HCT116 (cell line): ENCODE results near the gene CCDC92.

Source experiments
- CEBPB ChIP-seq: IDR thresholded peaks from 2 replicates; pipeline ENCODE4 v1.6.1; 2012; ENCODE audit warnings: low read depth
- EGR1 ChIP-seq: IDR thresholded peaks from 2 replicates; pipeline ENCODE4 v1.6.1; 2012; ENCODE audit warnings: low read depth
- EZH2 ChIP-seq: fragments of 200-600 bp; sonication (generic); IDR thresholded peaks from 2 replicates; pipeline ENCODE4 v1.6.1; 2017; ENCODE audit warnings: antibody characterized with exemption, mixed run types
- FOSL1 ChIP-seq: IDR thresholded peaks from 2 replicates; pipeline ENCODE4 v1.6.1; 2012; ENCODE audit warnings: low read depth
- JUND ChIP-seq: IDR thresholded peaks from 2 replicates; pipeline ENCODE4 v1.6.1; 2012
- POLR2A ChIP-seq: IDR thresholded peaks from 2 replicates; pipeline ENCODE4 v1.7.0; 2011; ENCODE audit warnings: borderline replicate concordance; ENCODE audit not compliant: insufficient read depth, insufficient read length; ENCODE audit errors: extremely low read depth
- POLR2AphosphoS5 ChIP-seq: IDR thresholded peaks from 2 replicates; pipeline ENCODE4 v1.6.1; 2011; ENCODE audit warnings: mild to moderate bottlenecking, low read depth, low read length, moderate library complexity
- RAD21 ChIP-seq: IDR thresholded peaks from 2 replicates; pipeline ENCODE4 v1.6.1; 2012; ENCODE audit warnings: low read depth, mild to moderate bottlenecking
- SP1 ChIP-seq: IDR thresholded peaks from 2 replicates; pipeline ENCODE4 v1.6.1; 2012; ENCODE audit warnings: low read depth
- SRF ChIP-seq: IDR thresholded peaks from 2 replicates; pipeline ENCODE4 v1.6.1; 2012; ENCODE audit warnings: low read depth
- ZFX ChIP-seq: fragments of 450-650 bp; IDR thresholded peaks from 2 replicates; pipeline ENCODE4 v1.6.1; 2017
- TF ChIP-seq, protein P1 (sequence below), 3 experiments: fragments of 200-600 bp in 1 of 3; sonication (generic) in 1 of 3; IDR thresholded peaks in 2 of 3; conservative IDR thresholded peaks in 1 of 3; 2 replicates each; pipeline ENCODE4 v1.5.1; 2012 to 2017; ENCODE audit warnings: low read depth in 2 of 3, low read length in 2 of 3, antibody characterized with exemption in 1 of 3, borderline replicate concordance in 1 of 3, control low read depth in 1 of 3, mild to moderate bottlenecking in 1 of 3, mixed read lengths in 1 of 3, mixed run types in 1 of 3, moderate library complexity in 1 of 3; ENCODE audit not compliant: insufficient read depth in 1 of 3
- TF ChIP-seq, protein P2 (sequence below): IDR thresholded peaks from 2 replicates; pipeline ENCODE4 v1.6.1; 2012
- TF ChIP-seq, protein P3 (sequence below): IDR thresholded peaks from 2 replicates; pipeline ENCODE4 v1.6.1; 2012; ENCODE audit warnings: low read depth

DNA sequence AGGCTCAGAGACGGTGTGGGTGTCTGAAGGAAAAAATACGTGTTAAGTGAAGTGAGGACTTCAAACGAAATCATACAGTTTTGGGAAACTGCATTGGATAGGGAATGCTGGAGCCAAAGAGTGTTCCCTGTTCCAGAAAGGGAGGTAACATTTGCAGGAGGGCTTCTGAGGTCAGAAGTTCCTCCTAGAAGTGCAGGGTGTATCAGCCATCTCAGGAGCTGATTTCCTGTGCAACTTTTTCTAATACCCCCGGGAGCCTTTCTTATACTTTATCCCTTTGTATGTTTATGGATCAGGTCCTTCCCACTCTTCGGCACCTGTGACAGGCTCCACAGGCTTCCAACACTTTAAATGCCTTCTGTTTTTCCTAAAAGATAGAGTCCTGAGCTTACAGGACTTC, 25.3 kb upstream of the CCDC92 start:
- no peak for TF ChIP-seq SP1
- TF ChIP-seq POLR2A, result no peak
- TF ChIP-seq ZFX, result no peak
- TF ChIP-seq, protein P1, sequence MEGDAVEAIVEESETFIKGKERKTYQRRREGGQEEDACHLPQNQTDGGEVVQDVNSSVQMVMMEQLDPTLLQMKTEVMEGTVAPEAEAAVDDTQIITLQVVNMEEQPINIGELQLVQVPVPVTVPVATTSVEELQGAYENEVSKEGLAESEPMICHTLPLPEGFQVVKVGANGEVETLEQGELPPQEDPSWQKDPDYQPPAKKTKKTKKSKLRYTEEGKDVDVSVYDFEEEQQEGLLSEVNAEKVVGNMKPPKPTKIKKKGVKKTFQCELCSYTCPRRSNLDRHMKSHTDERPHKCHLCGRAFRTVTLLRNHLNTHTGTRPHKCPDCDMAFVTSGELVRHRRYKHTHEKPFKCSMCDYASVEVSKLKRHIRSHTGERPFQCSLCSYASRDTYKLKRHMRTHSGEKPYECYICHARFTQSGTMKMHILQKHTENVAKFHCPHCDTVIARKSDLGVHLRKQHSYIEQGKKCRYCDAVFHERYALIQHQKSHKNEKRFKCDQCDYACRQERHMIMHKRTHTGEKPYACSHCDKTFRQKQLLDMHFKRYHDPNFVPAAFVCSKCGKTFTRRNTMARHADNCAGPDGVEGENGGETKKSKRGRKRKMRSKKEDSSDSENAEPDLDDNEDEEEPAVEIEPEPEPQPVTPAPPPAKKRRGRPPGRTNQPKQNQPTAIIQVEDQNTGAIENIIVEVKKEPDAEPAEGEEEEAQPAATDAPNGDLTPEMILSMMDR (IDR thresholded peaks at IDR 0.05 in 2 of 3, conservative IDR thresholded peaks at IDR 0.05 in 1 of 3; ENCODE audit: borderline replicate concordance in 1 of 3, insufficient read depth in 1 of 3, low read depth in 2 of 3, low read length in 2 of 3), result no peak
- TF ChIP-seq, protein P2, sequence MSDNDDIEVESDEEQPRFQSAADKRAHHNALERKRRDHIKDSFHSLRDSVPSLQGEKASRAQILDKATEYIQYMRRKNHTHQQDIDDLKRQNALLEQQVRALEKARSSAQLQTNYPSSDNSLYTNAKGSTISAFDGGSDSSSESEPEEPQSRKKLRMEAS, result no peak
- no peak for TF ChIP-seq EZH2
- TF ChIP-seq EGR1, result no peak
- no peak for TF ChIP-seq SRF
- TF ChIP-seq RAD21, result no peak
- TF ChIP-seq JUND, result no peak
- TF ChIP-seq POLR2AphosphoS5, result no peak
- TF ChIP-seq, protein P3, sequence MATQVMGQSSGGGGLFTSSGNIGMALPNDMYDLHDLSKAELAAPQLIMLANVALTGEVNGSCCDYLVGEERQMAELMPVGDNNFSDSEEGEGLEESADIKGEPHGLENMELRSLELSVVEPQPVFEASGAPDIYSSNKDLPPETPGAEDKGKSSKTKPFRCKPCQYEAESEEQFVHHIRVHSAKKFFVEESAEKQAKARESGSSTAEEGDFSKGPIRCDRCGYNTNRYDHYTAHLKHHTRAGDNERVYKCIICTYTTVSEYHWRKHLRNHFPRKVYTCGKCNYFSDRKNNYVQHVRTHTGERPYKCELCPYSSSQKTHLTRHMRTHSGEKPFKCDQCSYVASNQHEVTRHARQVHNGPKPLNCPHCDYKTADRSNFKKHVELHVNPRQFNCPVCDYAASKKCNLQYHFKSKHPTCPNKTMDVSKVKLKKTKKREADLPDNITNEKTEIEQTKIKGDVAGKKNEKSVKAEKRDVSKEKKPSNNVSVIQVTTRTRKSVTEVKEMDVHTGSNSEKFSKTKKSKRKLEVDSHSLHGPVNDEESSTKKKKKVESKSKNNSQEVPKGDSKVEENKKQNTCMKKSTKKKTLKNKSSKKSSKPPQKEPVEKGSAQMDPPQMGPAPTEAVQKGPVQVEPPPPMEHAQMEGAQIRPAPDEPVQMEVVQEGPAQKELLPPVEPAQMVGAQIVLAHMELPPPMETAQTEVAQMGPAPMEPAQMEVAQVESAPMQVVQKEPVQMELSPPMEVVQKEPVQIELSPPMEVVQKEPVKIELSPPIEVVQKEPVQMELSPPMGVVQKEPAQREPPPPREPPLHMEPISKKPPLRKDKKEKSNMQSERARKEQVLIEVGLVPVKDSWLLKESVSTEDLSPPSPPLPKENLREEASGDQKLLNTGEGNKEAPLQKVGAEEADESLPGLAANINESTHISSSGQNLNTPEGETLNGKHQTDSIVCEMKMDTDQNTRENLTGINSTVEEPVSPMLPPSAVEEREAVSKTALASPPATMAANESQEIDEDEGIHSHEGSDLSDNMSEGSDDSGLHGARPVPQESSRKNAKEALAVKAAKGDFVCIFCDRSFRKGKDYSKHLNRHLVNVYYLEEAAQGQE, result no peak
- no peak for TF ChIP-seq FOSL1
- no peak for TF ChIP-seq CEBPB
